GM12873 (cell line): ENCODE measurements around the gene ARHGDIA.

Experiments
- CTCF ChIP-seq: IDR thresholded peaks from 2 replicates; pipeline ENCODE4 v1.5.1; 2012; ENCODE audit warnings: low read depth, mild to moderate bottlenecking, moderate library complexity, low read length, control low read depth; ENCODE audit not compliant: insufficient read depth; ENCODE audit errors: missing control alignments

The ARHGDIA gene

GRCh38 chr17:81868674-81869220 is 2.4 kb downstream of the ARHGDIA start:
- TF ChIP-seq CTCF = no peak

- no peak for TF ChIP-seq CTCF
These were observed 3.0 kb downstream of the ARHGDIA start for GRCh38 chr17:81867991-81868673.

- no peak for TF ChIP-seq CTCF
These were observed 3.8 kb downstream of the ARHGDIA start for GRCh38 chr17:81867170-81867990.

- no peak for TF ChIP-seq CTCF
These were observed 4.5 kb downstream of the ARHGDIA start for GRCh38 chr17:81866440-81867169.

- no peak for TF ChIP-seq CTCF
These were observed 5.3 kb downstream of the ARHGDIA start for GRCh38 chr17:81865733-81866439.

GRCh38 chr17:81865358-81865732 is 5.8 kb downstream of the ARHGDIA start:
- no peak for TF ChIP-seq CTCF
